ENCODE measurements around the gene LRCH4.

Gene LRCH4

DNA sequence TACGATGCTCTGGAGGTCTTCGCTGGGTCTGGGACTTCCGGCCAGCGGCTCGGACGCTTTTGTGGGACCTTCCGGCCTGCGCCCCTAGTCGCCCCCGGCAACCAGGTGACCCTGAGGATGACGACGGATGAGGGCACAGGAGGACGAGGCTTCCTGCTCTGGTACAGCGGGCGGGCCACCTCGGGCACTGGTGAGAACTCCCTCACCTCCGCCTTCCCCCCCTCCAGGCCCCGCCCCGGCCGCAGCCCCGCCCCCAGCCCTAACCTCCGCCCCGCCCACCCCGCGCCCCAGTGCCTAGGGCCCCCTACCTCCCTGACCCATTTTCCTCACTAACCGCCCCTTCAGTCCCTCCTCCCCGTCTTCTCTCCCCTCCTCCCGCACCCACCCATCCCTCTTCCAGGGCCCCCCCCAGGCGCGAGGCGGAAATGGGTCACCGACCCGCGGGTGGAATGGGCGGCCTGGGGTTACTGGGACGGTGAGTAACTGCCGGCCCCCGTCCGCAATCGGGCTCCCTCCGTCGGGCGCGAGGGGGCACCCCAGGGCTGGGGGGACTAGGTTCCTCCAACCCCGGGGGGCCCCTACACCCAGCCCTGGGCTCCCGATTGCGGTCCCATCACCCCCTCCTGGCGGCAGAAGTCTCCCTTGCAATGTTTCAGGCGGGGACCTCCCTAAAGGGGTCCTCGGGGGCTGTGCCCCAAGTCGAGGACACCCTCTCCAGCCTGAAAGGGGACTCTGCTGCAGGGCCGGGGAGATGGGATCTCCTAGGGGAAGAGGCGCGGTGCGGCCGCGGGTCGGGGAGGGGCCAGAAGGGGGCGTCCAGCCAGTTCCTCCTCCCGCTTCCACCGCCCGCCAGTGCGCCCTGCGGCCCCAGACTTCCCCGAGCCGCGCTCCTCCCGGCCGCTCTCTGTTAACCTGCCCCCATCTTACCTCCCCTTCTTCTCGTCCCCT, 18.4 kb upstream of the LRCH4 start:
- DNase-seq, result peak; percentile 89

DNA sequence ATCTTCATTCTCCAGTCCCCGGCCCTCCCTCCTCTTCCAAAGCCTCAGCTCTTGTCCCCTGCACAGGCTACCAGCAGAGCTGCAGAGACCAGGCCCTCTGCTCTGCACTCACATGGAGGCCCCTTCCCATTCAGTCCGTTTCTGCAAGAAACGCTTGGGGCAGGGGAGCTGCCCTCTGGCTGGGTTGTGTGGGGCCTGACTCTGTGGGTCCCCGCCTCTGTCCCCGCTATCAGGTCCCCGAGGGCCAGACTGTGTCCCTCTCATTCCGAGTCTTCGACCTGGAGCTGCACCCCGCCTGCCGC, 17.7 kb upstream of the LRCH4 start:
- no peak for DNase-seq

DNA sequence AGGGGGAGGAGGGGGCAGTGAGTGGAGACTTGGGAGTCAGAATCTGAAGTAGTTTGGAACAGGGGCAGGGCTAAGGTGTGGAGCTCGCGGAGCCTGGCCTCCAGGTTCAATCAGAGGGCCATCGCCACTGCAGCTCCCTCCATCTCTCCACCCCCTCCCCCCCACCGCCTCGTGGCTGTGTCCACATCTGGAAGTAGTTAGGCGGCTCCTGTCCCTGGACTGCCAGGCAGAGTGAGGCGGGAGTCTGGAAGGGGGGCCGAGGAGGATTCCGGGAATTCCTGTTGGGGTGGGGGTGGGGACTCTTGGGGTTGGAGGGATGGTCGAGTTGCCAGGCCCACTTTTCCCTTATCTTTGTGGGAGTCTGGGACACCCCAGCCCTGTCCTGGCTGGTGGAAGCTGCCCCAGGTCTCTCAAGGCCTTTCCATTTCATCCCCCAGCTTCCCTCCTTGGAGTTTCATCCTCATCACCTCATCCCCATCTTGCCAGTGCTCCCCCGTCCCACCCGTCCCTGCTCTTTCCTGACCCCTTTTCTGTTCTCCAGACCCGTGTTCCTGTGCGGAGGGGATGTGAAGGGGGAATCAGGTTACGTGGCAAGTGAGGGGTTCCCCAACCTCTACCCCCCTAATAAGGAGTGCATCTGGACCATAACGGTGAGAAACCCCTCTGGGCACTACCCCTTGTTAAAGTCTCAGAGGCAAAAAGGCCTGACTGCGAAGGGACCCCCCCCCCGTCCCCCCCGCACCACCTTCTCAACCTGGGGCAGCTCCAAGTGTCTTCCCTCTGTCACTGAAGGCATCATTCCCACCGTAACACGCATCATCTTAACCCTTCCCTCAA, 17.2 kb upstream of the LRCH4 start:
- no peak for DNase-seq

GRCh38 chr7:100600730-100601038, 14.8 kb upstream of the LRCH4 start:
- no peak for DNase-seq

DNA sequence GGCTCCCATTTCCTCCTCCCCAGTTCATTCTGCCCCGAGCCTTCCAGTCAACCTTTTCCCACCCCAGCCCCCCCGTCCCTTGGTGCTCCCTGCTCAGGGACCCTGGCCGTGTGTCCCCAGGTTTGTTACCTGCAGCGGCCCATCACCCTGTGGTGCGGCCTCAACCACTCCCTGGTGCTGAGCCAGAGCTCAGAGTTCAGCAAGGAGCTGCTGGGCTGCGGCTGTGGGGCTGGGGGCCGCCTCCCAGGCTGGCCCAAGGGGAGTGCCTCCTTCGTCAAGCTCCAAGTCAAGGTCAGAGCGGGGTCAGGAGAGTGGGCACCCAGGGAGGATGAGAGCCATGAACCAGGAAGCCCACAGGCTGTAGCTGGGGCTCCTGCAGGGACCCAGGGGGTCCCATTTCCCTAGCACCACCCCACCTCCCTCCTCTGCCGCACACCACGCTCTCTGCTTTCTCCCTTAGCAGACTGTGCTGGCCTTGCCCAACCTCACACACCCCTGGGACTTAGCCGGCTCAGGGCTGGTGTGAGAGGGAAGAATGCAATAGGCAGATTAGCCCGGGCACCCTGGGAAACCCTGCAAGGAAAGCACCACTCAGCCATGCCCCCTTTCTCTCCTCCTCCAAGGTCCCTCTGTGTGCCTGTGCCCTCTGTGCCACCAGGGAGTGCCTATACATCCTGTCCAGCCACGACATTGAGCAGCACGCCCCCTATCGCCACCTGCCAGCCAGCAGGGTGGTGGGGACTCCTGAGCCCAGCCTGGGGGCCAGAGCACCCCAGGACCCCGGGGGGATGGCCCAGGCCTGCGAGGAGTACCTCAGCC, 14.2 kb upstream of the LRCH4 start:
- DNase-seq, result no peak

GRCh38 chr7:100598425-100598824, 12.5 kb upstream of the LRCH4 start:
- no peak for DNase-seq

GRCh38 chr7:100595188-100595587, 9.3 kb upstream of the LRCH4 start:
- no peak for DNase-seq

DNA sequence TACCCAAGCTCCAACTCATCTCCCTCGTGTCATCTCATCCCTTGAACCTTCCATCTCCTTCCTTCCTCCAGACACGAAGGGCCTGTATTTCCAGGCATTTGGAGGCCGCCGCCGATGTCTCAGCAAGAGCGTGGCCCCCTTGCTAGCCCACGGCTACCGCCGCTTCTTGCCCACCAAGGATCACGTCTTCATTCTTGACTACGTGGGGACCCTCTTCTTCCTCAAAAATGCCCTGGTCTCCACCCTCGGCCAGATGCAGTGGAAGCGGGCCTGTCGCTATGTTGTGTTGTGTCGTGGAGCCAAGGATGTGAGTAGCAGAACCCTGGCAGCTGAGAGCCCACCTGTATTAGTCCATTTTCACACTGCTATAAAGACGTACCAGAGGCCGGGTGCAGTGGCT, 5.7 kb upstream of the LRCH4 start:
- DNase-seq, result no peak

DNA sequence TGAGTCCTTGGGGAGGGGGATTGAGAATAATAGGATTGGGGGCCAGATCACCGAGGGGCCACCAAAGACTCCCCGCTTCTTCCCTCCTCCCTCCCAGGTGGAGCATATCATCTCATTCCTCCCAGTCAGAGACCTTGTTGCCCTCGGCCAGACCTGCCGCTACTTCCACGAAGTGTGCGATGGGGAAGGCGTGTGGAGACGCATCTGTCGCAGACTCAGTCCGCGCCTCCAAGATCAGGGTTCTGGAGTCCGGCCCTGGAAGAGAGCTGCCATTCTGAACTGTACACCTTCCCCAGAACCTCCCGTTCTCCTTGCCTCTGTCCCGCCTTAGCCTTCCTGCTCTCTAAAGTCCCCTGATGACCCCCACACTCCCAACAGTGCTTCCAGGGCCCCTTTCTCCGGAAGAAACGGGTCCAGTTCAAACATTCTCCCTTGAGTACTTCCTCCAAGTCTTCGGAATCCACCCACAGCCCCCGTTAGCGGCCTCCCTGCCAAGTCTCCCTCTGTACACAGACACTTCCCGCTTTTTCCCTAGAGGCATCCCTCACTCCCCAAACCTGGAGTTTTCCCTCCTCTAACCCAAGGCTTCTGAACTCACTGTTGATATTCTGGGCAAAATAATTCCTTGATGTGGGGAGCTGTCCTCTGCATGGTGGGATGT, 4.3 kb upstream of the LRCH4 start:
- no peak for DNase-seq

DNA sequence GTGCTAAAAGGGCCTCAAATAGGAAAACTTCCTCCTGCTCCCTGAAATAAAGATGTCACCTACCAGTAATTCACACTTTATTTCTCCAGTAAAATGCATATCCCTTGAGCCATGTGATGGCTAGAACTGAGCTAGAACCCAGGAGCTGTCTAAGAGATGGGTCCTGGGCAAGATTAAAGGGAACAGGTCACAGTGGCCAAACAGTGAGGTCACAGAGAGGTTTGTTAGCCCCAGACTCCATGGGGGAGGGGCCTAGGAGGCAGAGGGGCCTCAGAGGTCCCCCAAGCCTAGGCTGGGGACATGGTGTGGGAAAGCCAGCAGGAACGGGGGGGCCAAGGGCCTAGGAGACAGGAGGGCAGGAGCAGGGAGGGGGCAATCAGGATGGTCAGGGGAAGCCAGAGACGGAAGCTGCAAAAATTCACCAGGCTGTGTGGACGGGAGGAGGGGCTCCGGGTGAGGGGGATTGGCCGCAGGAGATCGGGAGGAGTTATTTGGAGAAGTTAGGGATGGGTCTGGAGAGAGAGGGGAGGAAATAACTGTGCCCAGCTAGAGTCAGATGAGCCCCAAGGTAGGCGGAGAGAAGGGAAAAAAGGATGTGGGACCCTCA, 3.5 kb upstream of the LRCH4 start:
- no peak for DNase-seq

GRCh38 chr7:100588438-100588837, 2.5 kb upstream of the LRCH4 start:
- no peak for DNase-seq

DNA sequence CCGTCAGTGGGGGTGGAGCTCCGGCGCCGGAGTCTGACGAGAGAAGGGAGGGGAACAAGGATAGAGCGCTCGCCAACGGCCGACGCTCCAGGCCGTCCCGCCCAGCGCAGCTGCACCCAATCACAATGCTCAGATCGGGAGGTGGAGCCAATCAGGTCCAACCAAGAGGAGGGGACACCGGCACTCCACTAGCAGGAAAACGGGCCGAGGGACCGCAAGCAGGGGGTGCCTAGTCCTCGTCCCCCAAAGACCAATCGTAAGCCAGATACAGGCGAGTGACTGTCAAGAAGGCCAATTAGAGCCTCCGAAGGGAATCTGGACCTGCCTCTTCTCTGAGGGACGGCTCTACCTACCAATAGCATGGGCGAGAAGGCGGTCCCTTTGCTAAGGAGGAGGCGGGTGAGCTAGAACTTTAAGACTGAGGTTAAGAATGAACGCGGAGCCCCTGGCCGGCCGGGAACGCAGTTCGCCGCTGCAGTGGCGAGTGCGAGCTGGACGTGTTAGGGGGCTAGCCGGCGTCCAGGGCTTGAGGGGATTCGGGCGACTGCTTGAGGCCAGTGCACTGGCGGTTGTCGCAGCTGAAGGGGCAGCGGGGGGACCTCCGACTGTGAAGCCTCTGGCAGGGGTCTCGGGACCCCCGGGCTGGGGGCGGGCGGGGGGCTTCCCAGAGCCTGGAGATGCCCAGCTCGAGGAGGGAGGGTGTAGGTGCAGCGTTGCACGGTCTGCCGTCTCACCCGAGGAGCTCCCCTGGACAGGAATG, 517 bp upstream of the LRCH4 start, which contains the start of gene FBXO24:
TSS of gene FBXO24 (plus strand) at position 63 of the 760 bp plus-strand sequence. CDS start at position 361, 298 bp downstream.
- DNase-seq, result peak; percentile 99

GRCh38 chr7:100584683-100585510, 1.0 kb downstream of the LRCH4 start:
- peak in 1 of 2 experiments; percentile 32 for DNase-seq

GRCh38 chr7:100584054-100584682, 1.8 kb downstream of the LRCH4 start:
- no peak for DNase-seq

GRCh38 chr7:100583132-100584053, 2.5 kb downstream of the LRCH4 start:
- DNase-seq, result peak; percentile 80 to 81

- no peak for DNase-seq
Measured at GRCh38 chr7:100582650-100583049, 3.3 kb downstream of the LRCH4 start.

- no peak for DNase-seq
Measured at GRCh38 chr7:100582041-100582579, 3.8 kb downstream of the LRCH4 start.

GRCh38 chr7:100580466-100581283, 5.3 kb downstream of the LRCH4 start:
- DNase-seq, result no peak
